Upper lobe of left lung (tissue), 4 donors: Measurements from ENCODE around the gene SYT6.

Experiments
- CTCF ChIP-seq, 6 experiments: fragments of 450-650 bp in 4 of 6; fragments of 200-600 bp in 2 of 6; sonication (generic) in 2 of 6; IDR thresholded peaks; one replicate each; pipeline ENCODE4 v1.5.1; 2016 to 2019; ENCODE audit warnings: antibody characterized with exemption in 6 of 6
- EP300 ChIP-seq, 4 donors: sonication (generic); formaldehyde crosslinking; IDR thresholded peaks; one replicate each; pipeline ENCODE4 v1.5.1; 2017; ENCODE audit warnings: antibody characterized with exemption in 4 of 4, control low read depth in 2 of 4
- POLR2A ChIP-seq, 4 donors: fragments of 450-650 bp; IDR thresholded peaks; one replicate each; pipeline ENCODE4 v1.5.1; 2016 to 2017; ENCODE audit warnings: antibody characterized with exemption in 4 of 4, mild to moderate bottlenecking in 2 of 4

- TF ChIP-seq CTCF (IDR thresholded peaks at IDR 0.05), result no peak
- TF ChIP-seq POLR2A (IDR thresholded peaks at IDR 0.05), result no peak
- no peak for TF ChIP-seq EP300 (IDR thresholded peaks at IDR 0.05)
These were observed 35.2 kb downstream of the SYT6 start for GRCh38 chr1:114118351-114118990.
